ENCODE data around the gene PDIK1L.

DNA sequence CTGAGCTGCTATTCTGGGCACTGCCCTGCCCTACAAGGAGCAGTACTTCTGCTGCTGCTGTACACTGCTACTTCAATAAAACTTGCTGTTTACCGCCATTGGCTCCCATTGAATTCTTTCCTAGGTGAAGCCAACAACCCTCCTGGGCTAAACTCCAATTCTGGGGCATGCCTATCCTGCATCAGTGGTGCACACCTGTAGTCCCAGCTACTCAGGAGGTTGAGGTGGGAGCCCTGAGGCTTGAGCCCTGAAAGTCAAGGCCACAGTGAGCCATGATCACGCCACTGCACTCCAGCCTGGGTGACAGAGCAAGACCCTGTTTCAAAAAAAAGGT lies 21.2 kb downstream of the PDIK1L start:
- TF ChIP-seq CTCF (IDR thresholded peaks at IDR 0.05; ENCODE audit: poor library complexity, severe bottlenecking) (no peak), POLR2AphosphoS5 (IDR thresholded peaks at IDR 0.05) (no peak), EZH2 (IDR thresholded peaks at IDR 0.05; ENCODE audit: borderline replicate concordance, insufficient read depth, low read length, poor library complexity, severe bottlenecking) (no peak), EP300 (conservative IDR thresholded peaks at IDR 0.05; ENCODE audit: poor library complexity, severe bottlenecking) (no peak)
